MM.1S (cell line): ENCODE measurements around the gene MAFB.

ENCODE experiments used
- DNase-seq: peaks from one replicate; pipeline ENCODE4 v3.0.0-alpha.2; 2015
- H2AFZ ChIP-seq: fragments of 300-600 bp; sonication (generic); 2 replicates; pipeline ENCODE4 v1.6.0; 2016; ENCODE audit warnings: antibody characterized with exemption, low read length
- H3F3A ChIP-seq: fragments of 300-600 bp; sonication (generic); 2 replicates; pipeline ENCODE4 v1.6.1; 2016; ENCODE audit warnings: mild to moderate bottlenecking, antibody characterized with exemption, low read length, moderate library complexity, mixed read lengths; ENCODE audit not compliant: insufficient read depth
- H3K27ac ChIP-seq: fragments of 300-600 bp; sonication (generic); 2 replicates; pipeline ENCODE4 v1.5.1; 2016; ENCODE audit warnings: mild to moderate bottlenecking, low read length
- H3K27me3 ChIP-seq: fragments of 300-600 bp; sonication (generic); replicated peaks from 2 replicates; pipeline ENCODE4 v1.6.0; 2016; ENCODE audit warnings: low read length; ENCODE audit not compliant: insufficient read depth
- H3K36me3 ChIP-seq: fragments of 300-600 bp; sonication (generic); replicated peaks from 2 replicates; pipeline ENCODE4 v1.6.1; 2016; ENCODE audit warnings: mild to moderate bottlenecking, low read length, mixed read lengths; ENCODE audit not compliant: insufficient read depth
- H3K4me1 ChIP-seq: fragments of 300-600 bp; sonication (generic); 2 replicates; pipeline ENCODE4 v1.6.1; 2016; ENCODE audit warnings: low read length, mixed read lengths
- H3K4me2 ChIP-seq: fragments of 300-600 bp; sonication (generic); 2 replicates; pipeline ENCODE4 v1.6.0; 2016; ENCODE audit warnings: low read depth, low read length
- H3K4me3 ChIP-seq: fragments of 300-600 bp; sonication (generic); 2 replicates; pipeline ENCODE4 v1.5.1; 2016; ENCODE audit warnings: low read length, mixed read lengths
- H3K79me2 ChIP-seq: fragments of 300-600 bp; sonication (generic); 2 replicates; pipeline ENCODE4 v1.6.1; 2016; ENCODE audit warnings: mixed run types, low read length, mixed read lengths
- H3K9ac ChIP-seq: fragments of 300-600 bp; sonication (generic); 2 replicates; pipeline ENCODE4 v1.6.1; 2016; ENCODE audit warnings: low read length, mixed read lengths
- H3K9me2 ChIP-seq: fragments of 300-600 bp; sonication (generic); replicated peaks from 2 replicates; pipeline ENCODE4 v1.6.1; 2016; ENCODE audit warnings: mild to moderate bottlenecking, low read length, mixed read lengths; ENCODE audit not compliant: insufficient read depth
- H3K9me3 ChIP-seq: fragments of 300-600 bp; sonication (generic); replicated peaks from 2 replicates; pipeline ENCODE4 v1.6.1; 2016; ENCODE audit warnings: mild to moderate bottlenecking, low read length, mixed read lengths; ENCODE audit not compliant: insufficient read depth
- H4K20me1 ChIP-seq: fragments of 300-600 bp; sonication (generic); 2 replicates; pipeline ENCODE4 v1.6.1; 2016; ENCODE audit warnings: mild to moderate bottlenecking, low read length, moderate library complexity, mixed read lengths; ENCODE audit not compliant: insufficient read depth
- CTCF ChIP-seq: fragments of 300-600 bp; sonication (generic); IDR thresholded peaks from 2 replicates; pipeline ENCODE4 v1.5.1; 2016; ENCODE audit warnings: antibody characterized with exemption, low read length, mixed read lengths
- EZH2 ChIP-seq: fragments of 300-600 bp; sonication (generic); optimal IDR thresholded peaks from 2 replicates; pipeline ENCODE3; 2017; ENCODE audit warnings: low read depth, mild to moderate bottlenecking, antibody characterized with exemption, low read length, mixed read lengths
- EZH2phosphoT487 ChIP-seq: fragments of 300-600 bp; sonication (generic); IDR thresholded peaks from 2 replicates; pipeline ENCODE4 v1.6.1; 2018; ENCODE audit warnings: antibody characterized with exemption, low read length

MAFB gene

GRCh38 chr20:40637176-40637575 lies 51.9 kb downstream of the MAFB start:
- no peak for TF ChIP-seq EZH2phosphoT487
- no peak for TF ChIP-seq CTCF
- no peak for TF ChIP-seq EZH2
- no peaks in the 10 kb centered on the region for H3K9me2 ChIP-seq
- no peak overlapping the region for H3K27ac ChIP-seq

GRCh38 chr20:40636486-40636885 lies 52.5 kb downstream of the MAFB start:
- no peak overlapping the region for H3K9ac ChIP-seq
- DNase-seq = no peak
- H4K20me1 ChIP-seq = no peaks in the 10 kb centered on the region
- no peak overlapping the region for H3K4me2 ChIP-seq
- no peak for TF ChIP-seq CTCF
- TF ChIP-seq EZH2phosphoT487 = no peak
- no peak for TF ChIP-seq EZH2
- no peak overlapping the region for H3K4me3 ChIP-seq
- no peaks in the 10 kb centered on the region for H3K27me3 ChIP-seq
- H3K79me2 ChIP-seq = no peaks in the 10 kb centered on the region
- H3F3A ChIP-seq = no peaks in the 10 kb centered on the region
- no peaks in the 10 kb centered on the region for H3K9me3 ChIP-seq
- H3K27ac ChIP-seq = no peak overlapping the region
- no peak overlapping the region for H2AFZ ChIP-seq
- no peaks in the 10 kb centered on the region for H3K9me2 ChIP-seq
- H3K36me3 ChIP-seq = no peaks in the 10 kb centered on the region
- no peaks in the 10 kb centered on the region for H3K4me1 ChIP-seq

More at GRCh38 chr20:40637176-40637575, 51.9 kb downstream of the MAFB start:
- no peaks in the 10 kb centered on the region for H3K9me3 ChIP-seq
- H3K4me2 ChIP-seq = no peak overlapping the region
- no peaks in the 10 kb centered on the region for H3K27me3 ChIP-seq
- no peaks in the 10 kb centered on the region for H4K20me1 ChIP-seq
- no peak overlapping the region for H2AFZ ChIP-seq
- H3K4me1 ChIP-seq = no peaks in the 10 kb centered on the region
- no peaks in the 10 kb centered on the region for H3F3A ChIP-seq
- H3K4me3 ChIP-seq = no peak overlapping the region
- H3K9ac ChIP-seq = no peak overlapping the region
- H3K36me3 ChIP-seq = no peaks in the 10 kb centered on the region
- DNase-seq = no peak
- H3K79me2 ChIP-seq = no peaks in the 10 kb centered on the region

GRCh38 chr20:40635971-40636370 lies 53.1 kb downstream of the MAFB start:
- H3K36me3 ChIP-seq = no peaks in the 10 kb centered on the region
- H3F3A ChIP-seq = no peaks in the 10 kb centered on the region
- H3K27ac ChIP-seq = no peak overlapping the region
- H3K9ac ChIP-seq = no peak overlapping the region
- no peaks in the 10 kb centered on the region for H3K79me2 ChIP-seq
- H3K9me2 ChIP-seq = no peaks in the 10 kb centered on the region
- no peak overlapping the region for H3K4me2 ChIP-seq
- no peaks in the 10 kb centered on the region for H3K4me1 ChIP-seq
- no peaks in the 10 kb centered on the region for H4K20me1 ChIP-seq
- H2AFZ ChIP-seq = no peak overlapping the region
- H3K4me3 ChIP-seq = no peak overlapping the region
- no peaks in the 10 kb centered on the region for H3K27me3 ChIP-seq
- no peak for DNase-seq
- no peaks in the 10 kb centered on the region for H3K9me3 ChIP-seq
- TF ChIP-seq EZH2phosphoT487 (no peak), EZH2 (no peak), CTCF (no peak)
